ENCODE measurements around the gene NAALADL1. TPM values are rescaled to one million over a fixed set of nuclear protein-coding genes. Genes with fewer than 3 reads are reported as not detected.

The NAALADL1 gene
- total and polyA plus RNA-seq, 9 of the 15 experiments (the other 6 are each of a cell fraction or from before 2014, with no cell fraction given), result 0.06 to 0.72 (median 0.22) TPM; not detected in 4

DNA sequence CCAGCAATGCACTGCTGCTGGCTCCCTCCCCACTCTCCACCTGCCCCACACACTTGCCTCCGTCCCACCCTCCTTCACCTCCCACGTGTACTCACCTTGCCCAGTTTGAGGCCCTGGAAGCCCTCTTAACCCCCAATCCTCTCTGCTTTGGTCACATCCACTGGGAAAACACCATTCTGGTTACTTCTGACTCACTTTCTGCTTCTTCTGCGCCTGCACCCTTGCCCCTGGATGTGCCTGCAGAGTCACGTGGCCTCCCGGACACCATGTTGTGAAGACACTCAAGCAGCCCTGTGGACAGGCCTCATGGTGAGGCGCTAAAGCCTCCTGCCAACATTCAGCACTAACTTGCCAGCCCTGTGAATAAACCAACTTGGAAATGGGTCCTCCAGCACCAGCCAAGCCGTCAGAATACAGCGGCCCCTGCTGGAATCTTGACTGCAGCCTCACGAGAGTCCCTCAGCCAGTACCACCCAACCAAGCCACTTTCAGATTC is 2.6 kb upstream of the NAALADL1 start (continued):
- TF ChIP-seq, protein P1, sequence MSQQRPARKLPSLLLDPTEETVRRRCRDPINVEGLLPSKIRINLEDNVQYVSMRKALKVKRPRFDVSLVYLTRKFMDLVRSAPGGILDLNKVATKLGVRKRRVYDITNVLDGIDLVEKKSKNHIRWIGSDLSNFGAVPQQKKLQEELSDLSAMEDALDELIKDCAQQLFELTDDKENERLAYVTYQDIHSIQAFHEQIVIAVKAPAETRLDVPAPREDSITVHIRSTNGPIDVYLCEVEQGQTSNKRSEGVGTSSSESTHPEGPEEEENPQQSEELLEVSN (IDR thresholded peaks at IDR 0.05; ENCODE audit: borderline replicate concordance in 1 of 2, extremely low read depth in 1 of 2, insufficient read depth in 1 of 2, insufficient read length in 1 of 2, low read depth in 1 of 2, low read length in 1 of 2, poor library complexity in 1 of 2, severe bottlenecking in 1 of 2), result peak; percentile 14 to 19
- TF ChIP-seq CHD2 (IDR thresholded peaks at IDR 0.05; ENCODE audit: low read depth, low read length) (no peak), TCF7 (IDR thresholded peaks at IDR 0.05; ENCODE audit: borderline replicate concordance) (no peak), FOXA1 (IDR thresholded peaks at IDR 0.05; ENCODE audit: borderline replicate concordance) (no peak), ZMIZ1 (IDR thresholded peaks at IDR 0.05; ENCODE audit: low read depth in 2 of 2, low read length in 2 of 2) (no peak), RHOXF2B (CRISPR knock-in tag; conservative IDR thresholded peaks at IDR 0.05) (no peak), EP300 (IDR thresholded peaks at IDR 0.05; ENCODE audit: low read length) (no peak), ZNF277 (CRISPR knock-in tag; IDR thresholded peaks at IDR 0.05; ENCODE audit: borderline replicate concordance) (no peak), CCAR2 (IDR thresholded peaks at IDR 0.05; ENCODE audit: low read depth, low read length) (no peak), PRMT5 (CRISPR knock-in tag; IDR thresholded peaks at IDR 0.05) (no peak), YY1 (IDR thresholded peaks at IDR 0.05; ENCODE audit: borderline replicate concordance in 1 of 3, control insufficient read depth in 1 of 3, extremely low read depth in 1 of 3, insufficient read depth in 3 of 3, insufficient read length in 1 of 3, insufficient replicate concordance in 2 of 3, low read depth in 1 of 3, low read length in 2 of 3) (peak in 1 of 3 experiments; percentile 11), ESRRA (IDR thresholded peaks at IDR 0.05; ENCODE audit: borderline replicate concordance, low read depth) (peak; percentile 21; the same call in 1 of the 2 replicates), ZNF668 (CRISPR knock-in tag; IDR thresholded peaks at IDR 0.05) (no peak), HMG20A (CRISPR knock-in tag; conservative IDR thresholded peaks at IDR 0.05) (no peak), BDP1 (IDR thresholded peaks at IDR 0.05; ENCODE audit: insufficient read depth, insufficient read length) (no peak), RBM34 (IDR thresholded peaks at IDR 0.05; ENCODE audit: borderline replicate concordance, insufficient read depth, low read length) (no peak), ZNF311 (CRISPR knock-in tag; IDR thresholded peaks at IDR 0.05) (no peak), SMARCA4 (IDR thresholded peaks at IDR 0.05) (0 out of 2 replicates have a peak, but pooled peaks have one; percentile 27), SNIP1 (IDR thresholded peaks at IDR 0.05; ENCODE audit: low read depth) (no peak), NELFE (IDR thresholded peaks at IDR 0.05; ENCODE audit: insufficient read depth, insufficient read length) (no peak), USF1 (CRISPR knock-in tag; IDR thresholded peaks at IDR 0.05) (peak; percentile 57; the same call in 1 of the 2 replicates), KHSRP (IDR thresholded peaks at IDR 0.05) (no peak), PTRF (tag; IDR thresholded peaks at IDR 0.05) (no peak)

Measured in K562 (cell line).